Upper lobe of right lung (tissue), 1 donor: ENCODE measurements around the gene ALAD. TPM values are rescaled to one million over a fixed set of nuclear protein-coding genes. Genes with fewer than 3 reads are reported as not detected.
A peak's percentile ranks its signal among the peaks of the same experiment; 100 is the strongest.

Source experiments
- ATAC-seq: fragments of 200-7000 bp; cut with Tn5 transposase; one replicate; pipeline ENCODE4 v1.9.1; 2020; ENCODE audit warnings: mild to moderate bottlenecking, moderate library complexity
- DNase-seq: peaks from one replicate; pipeline ENCODE4 v3.0.0-alpha.2; 2020
- H3K27ac ChIP-seq: fragments of 200-600 bp; one replicate; pipeline ENCODE4 v1.8.0; 2022
- H3K27me3 ChIP-seq: fragments of 200-600 bp; one replicate; pipeline ENCODE4 v1.8.0; 2022; ENCODE audit warnings: mild to moderate bottlenecking
- H3K36me3 ChIP-seq: fragments of 200-600 bp; one replicate; pipeline ENCODE4 v1.8.0; 2022
- H3K4me1 ChIP-seq: fragments of 200-600 bp; one replicate; pipeline ENCODE4 v1.8.0; 2022
- H3K4me3 ChIP-seq: fragments of 200-600 bp; one replicate; pipeline ENCODE4 v1.8.0; 2022; ENCODE audit warnings: mild to moderate bottlenecking
- H3K9me3 ChIP-seq: fragments of 200-600 bp; one replicate; pipeline ENCODE4 v1.8.0; 2022
- CTCF ChIP-seq: fragments of 200-600 bp; IDR thresholded peaks from one replicate; pipeline ENCODE4 v1.8.0; 2022; ENCODE audit warnings: antibody characterized with exemption
- intact Hi-C: fragments of 100-400 bp; cut with DNase I; formaldehyde crosslinking; loops from one replicate; pipeline ENCODE4 v1.11.0; 2022
- total RNA-seq: library from RNA; stranded (reverse); fragmentation: NEBNext Ultra II Directional; extraction: Animal tissue kit (Norgen Biotek cat#: 25700); gene quantifications from one replicate; pipeline ENCODE4 v1.2.1, GENCODE V29; 2021
- donor health status: DM: no; HTN: yes; CAD: no; lungs with severe emphysema.

ALAD gene
- total RNA-seq, 1 donor from 2014 or later, result 37.7 TPM

- H3K27me3 ChIP-seq, result no peaks in the 10 kb centered on the region
- ATAC-seq (no peak), DNase-seq (no peak)
- H3K27ac ChIP-seq, result no peak overlapping the region
- intact Hi-C loops, result no loop called here
- no peaks in the 10 kb centered on the region for H3K9me3 ChIP-seq
- H3K4me1 ChIP-seq, result no peaks in the 10 kb centered on the region
- H3K36me3 ChIP-seq, result no peaks in the 10 kb centered on the region
- TF ChIP-seq CTCF, result no peak
- H3K4me3 ChIP-seq, result no peak overlapping the region
Observed at GRCh38 chr9:113425072-113425471, 24.0 kb upstream of the ALAD start.

DNA sequence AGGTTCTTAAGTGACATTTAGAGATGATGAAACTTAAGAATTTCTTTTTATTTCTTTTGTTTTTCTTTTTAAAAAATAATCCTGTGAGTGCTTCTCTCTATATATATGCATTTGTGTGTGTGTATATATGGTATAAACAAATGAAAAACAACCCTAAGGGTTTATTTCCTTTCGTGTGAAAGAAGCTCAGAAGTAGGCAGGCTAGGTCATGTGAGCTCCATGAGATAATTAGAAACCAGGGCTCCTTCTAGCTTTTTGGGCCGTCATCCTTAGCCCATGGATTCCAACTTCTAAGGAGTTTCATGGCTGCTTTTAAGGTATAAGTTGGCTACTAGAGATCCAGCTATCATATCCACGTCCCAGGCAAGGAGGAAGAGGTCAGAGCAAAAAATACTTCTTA is 20.6 kb upstream of the ALAD start:
- Histone ChIP-seq H3K4me3 (no peak overlapping the region), H3K9me3 (no peaks in the 10 kb centered on the region), H3K27ac (no peak overlapping the region), H3K4me1 (no peaks in the 10 kb centered on the region), H3K36me3 (no peaks in the 10 kb centered on the region), H3K27me3 (no peaks in the 10 kb centered on the region)
- no peak for DNase-seq
- intact Hi-C loops, result no loop called here
- TF ChIP-seq CTCF, result no peak
- no peak for ATAC-seq

DNA sequence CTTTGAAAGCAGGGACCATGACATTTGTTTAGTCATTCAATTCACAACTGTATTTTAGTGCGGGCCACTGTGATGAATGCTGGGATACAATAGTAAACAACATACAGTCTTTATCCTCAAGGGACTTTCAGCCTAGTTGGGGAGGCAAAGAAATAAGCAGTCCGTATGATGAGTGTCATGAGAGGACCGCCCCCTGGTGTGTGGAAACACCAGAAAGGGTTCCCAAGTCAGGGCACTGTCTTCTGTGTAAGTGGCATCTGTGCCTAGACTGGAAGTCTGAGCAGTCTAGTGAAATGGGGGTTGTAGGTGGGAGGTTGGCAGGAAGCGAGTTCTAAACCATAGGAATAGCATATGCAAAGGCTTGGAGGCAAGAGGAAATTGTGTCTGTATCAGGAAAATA is 16.3 kb upstream of the ALAD start:
- intact Hi-C loops, result no loop called here
- no peaks in the 10 kb centered on the region for H3K9me3 ChIP-seq
- ATAC-seq (no peak), DNase-seq (no peak)
- TF ChIP-seq CTCF, result no peak
- no peak overlapping the region for H3K27ac ChIP-seq
- H3K4me3 ChIP-seq, result no peak overlapping the region
- no peaks in the 10 kb centered on the region for H3K4me1 ChIP-seq
- no peaks in the 10 kb centered on the region for H3K36me3 ChIP-seq
- H3K27me3 ChIP-seq, result no peaks in the 10 kb centered on the region

- Histone ChIP-seq H3K9me3 (no peaks in the 10 kb centered on the region), H3K4me1 (no peaks in the 10 kb centered on the region), H3K4me3 (no peak overlapping the region), H3K27me3 (no peaks in the 10 kb centered on the region), H3K27ac (peak overlapping the region; percentile 19), H3K36me3 (no peaks in the 10 kb centered on the region)
- TF ChIP-seq CTCF, result no peak
- ATAC-seq (peak; percentile 77), DNase-seq (no peak)
- intact Hi-C loops, result no loop called here
Observed at GRCh38 chr9:113416149-113416721, 15.2 kb upstream of the ALAD start.

GRCh38 chr9:113410207-113410864 is 9.3 kb upstream of the ALAD start, which contains the start of the genes C9orf43 and POLE3:
C9orf43 (plus strand) TSS chr9:113410747; CDS start chr9:113413494, 2,747 bp downstream.
POLE3 (minus strand) TSS chr9:113410675; CDS start chr9:113410293, 382 bp downstream.
- Histone ChIP-seq H3K4me1 (peaks cover 14% of the 10 kb centered on the region), H3K9me3 (no peaks in the 10 kb centered on the region), H3K36me3 (peaks cover 20% of the 10 kb centered on the region), H3K27ac (peak within 1 kb of the TSS; percentile 93), H3K27me3 (no peaks in the 10 kb centered on the region), H3K4me3 (peak within 1 kb of the TSS; percentile 93)
- ATAC-seq (peak; percentile 99), DNase-seq (peak; percentile 98)
- TF ChIP-seq CTCF, result no peak
- intact Hi-C loops, result no loop called here
